GM20000 (cell line): ENCODE measurements around the gene PPY.

ENCODE experiments used
- DNase-seq: peaks from one replicate; pipeline ENCODE4 v3.0.0; 2012; ENCODE audit warnings: low spot score
- TF ChIP-seq, protein P1 (sequence below): IDR thresholded peaks from 2 replicates; pipeline ENCODE4 v1.5.1; 2012; ENCODE audit warnings: mild to moderate bottlenecking, control low read depth; ENCODE audit errors: extremely low read depth, missing control alignments

The PPY gene

DNA sequence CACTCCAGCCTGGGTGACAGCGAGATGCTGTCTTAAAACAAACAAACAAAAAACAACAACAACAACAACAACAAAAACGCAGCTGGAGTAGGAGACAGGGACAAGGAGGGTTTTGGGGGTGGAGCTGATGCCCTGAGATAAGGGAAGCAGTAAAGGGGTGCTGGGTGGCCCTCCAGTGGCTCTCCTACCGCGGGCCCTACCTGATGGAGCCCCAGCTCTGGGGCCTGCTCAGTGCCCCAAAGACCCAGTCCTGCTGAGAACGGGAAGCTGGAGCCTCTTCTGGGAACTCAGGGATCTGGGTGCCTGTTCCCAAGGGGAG is 40.9 kb upstream of the PPY start:
- DNase-seq: no peak
- TF ChIP-seq, protein P1, sequence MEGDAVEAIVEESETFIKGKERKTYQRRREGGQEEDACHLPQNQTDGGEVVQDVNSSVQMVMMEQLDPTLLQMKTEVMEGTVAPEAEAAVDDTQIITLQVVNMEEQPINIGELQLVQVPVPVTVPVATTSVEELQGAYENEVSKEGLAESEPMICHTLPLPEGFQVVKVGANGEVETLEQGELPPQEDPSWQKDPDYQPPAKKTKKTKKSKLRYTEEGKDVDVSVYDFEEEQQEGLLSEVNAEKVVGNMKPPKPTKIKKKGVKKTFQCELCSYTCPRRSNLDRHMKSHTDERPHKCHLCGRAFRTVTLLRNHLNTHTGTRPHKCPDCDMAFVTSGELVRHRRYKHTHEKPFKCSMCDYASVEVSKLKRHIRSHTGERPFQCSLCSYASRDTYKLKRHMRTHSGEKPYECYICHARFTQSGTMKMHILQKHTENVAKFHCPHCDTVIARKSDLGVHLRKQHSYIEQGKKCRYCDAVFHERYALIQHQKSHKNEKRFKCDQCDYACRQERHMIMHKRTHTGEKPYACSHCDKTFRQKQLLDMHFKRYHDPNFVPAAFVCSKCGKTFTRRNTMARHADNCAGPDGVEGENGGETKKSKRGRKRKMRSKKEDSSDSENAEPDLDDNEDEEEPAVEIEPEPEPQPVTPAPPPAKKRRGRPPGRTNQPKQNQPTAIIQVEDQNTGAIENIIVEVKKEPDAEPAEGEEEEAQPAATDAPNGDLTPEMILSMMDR: no peak

DNA sequence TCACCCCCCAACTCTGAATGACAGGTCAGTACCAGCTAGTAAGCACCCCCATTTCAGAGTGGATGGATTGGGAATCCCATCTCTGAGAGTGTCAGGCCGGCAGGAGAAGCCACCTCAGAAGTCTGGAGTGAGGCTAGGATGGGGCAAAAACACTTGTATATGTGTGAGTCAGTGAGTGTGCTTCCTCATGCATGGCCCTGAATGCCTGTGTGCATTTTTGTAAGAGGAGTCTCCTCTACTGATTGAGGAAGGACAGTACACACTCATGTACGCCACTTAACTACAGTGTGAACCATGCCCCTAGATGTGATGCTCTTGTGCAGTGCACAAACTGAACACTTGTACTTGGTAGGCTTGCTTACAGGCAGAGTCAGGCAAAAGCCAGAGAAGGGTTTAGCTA is 39.9 kb upstream of the PPY start:
- DNase-seq: no peak
- TF ChIP-seq, protein P1: no peak

DNA sequence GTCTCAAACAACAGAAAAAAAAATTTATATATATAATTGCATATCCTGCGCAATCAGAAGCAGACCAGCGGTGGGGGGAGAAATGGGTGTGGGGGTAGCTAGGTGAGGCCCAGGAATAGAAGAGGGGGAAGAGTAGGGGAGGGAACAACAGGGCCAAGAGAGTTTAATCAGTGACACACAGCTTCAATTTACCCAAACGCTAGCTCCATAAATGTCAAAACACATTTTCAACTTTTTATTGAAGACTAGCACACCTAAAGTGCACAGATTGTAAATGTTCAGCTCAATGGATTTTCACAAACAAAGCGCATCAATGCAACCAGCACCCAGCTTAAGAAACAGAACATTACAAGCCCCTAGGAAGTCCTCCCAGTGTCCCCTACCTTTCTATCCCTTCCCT is 37.4 kb upstream of the PPY start:
- TF ChIP-seq, protein P1: no peak
- DNase-seq: no peak

DNA sequence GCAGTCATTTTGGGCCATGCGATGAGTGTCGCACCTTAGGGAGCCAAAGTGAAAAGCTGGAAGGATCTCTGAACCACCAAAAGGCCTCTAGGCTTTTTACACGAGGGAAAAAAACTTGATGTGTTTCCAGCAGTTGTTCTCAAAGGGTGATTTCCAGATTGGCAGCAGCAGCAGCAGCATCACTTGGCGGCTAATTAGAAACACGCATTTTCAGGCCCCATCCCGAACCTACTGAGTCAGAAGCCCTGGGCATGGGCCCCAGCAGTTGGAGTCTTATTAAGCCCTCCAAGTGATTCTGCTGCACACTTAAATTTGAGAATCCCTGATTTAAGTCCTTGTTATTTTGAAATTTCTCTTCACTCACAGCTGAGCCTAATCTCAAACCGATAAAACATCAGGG is 36.7 kb upstream of the PPY start:
- TF ChIP-seq, protein P1: no peak
- DNase-seq: no peak

DNA sequence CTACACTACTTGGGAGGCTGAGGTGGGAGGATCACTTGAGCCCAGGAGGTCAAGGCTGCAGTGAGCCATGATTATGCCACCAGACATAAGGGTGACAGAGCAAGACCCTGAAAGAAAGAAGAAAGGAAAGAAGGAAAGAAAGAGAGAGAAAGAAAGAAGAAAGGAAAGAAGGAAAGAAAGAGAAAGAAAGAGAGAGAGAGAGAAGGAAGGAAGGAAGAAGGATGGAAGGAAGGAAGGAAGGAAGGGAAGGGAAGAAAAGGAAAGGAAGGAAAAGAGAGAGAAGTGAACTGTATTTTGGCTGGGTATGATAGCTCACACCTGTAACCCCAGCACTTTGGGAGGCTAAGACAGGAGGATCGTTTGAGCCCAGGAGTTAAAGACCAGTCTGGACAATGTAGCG is 35.8 kb upstream of the PPY start:
- DNase-seq: no peak
- TF ChIP-seq, protein P1: no peak

DNA sequence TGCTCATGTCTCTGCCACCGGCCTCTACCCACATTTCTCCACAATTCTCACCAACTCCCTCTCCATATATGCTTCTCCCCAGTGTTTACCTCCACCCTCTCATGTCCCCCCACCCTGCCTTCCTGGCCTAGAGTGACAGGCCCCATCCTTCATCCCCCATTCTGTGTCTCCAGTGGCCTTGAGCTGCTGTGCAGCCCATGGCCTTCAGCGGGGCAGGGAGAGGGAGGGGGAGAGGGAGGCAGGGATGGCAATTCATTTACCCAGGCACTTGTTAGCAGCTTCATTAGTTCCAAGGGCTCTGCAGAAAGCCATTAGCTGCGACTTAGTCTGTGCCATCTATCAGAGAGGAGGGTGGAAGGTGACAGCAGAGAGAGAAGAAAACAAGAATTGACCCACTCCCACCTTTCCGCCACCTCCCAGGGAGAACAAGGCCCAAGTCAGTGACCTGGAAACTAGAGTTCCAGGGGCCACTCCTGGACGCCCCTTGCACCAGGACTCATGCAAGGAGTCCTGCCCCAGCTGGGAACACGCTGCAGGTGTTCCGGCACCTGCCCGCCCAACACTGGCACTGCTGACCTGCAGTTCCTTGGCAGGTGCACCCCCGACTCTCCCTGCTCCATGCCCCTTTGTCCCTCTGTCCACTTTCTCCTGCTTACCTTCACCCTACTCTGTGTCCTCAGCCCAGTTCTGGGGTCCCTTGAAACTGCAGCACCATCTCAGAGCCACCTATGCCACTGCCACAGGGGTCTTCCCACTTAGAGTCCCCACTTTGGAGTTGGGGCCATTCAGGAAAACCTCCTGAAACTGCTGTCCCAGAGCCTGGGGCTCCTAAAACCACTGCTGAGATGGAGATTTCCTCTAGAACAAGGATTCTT is 34.9 kb upstream of the PPY start:
- no peak for DNase-seq
- TF ChIP-seq, protein P1: no peak

DNA sequence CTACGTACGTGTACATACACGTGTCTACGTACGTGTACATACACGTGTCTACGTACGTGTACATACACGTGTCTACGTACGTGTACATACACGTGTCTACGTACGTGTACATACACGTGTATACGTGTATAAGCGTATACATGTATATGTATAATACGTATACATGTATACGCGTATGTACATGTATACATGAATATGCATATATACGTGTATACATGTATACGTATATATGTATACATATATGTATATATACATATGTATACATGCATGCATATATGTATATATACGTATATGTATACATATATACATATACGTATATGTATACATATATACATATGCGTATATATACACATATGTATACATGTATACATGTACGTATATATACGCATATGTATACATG is 33.6 kb upstream of the PPY start:
- no peak for DNase-seq
- TF ChIP-seq, protein P1: no peak
